GM21515 (cell line): ENCODE measurements around the gene STAT4.

ENCODE experiments used
- ATAC-seq: cut with Tn5 transposase; IDR thresholded peaks from one replicate; pipeline ENCODE4 v1.9.1; 2021; ENCODE audit not compliant: unreplicated experiment

The STAT4 gene

GRCh38 chr2:191145769-191146471 lies 4.9 kb downstream of the STAT4 start:
- ATAC-seq, result no peak

DNA sequence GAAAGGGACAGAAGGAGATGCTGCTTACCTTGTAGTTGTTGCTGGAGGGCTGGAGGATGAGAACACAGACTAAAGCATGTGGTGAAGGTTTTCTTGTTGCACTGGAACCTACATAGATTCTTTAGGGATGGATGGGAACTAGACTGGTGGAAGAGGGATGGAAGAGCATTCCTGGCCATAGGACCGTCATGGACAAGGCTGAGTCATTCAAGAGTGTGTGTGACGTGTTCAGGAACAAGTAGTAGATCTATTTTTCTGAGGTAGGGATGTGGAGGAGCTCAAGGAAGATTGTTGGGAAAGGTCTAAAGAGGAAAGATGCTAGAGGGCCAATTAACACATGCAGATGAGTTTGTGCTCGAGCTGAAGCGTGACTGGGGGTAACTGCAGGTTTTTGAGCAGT lies 6.6 kb downstream of the STAT4 start:
- ATAC-seq, result no peak

DNA sequence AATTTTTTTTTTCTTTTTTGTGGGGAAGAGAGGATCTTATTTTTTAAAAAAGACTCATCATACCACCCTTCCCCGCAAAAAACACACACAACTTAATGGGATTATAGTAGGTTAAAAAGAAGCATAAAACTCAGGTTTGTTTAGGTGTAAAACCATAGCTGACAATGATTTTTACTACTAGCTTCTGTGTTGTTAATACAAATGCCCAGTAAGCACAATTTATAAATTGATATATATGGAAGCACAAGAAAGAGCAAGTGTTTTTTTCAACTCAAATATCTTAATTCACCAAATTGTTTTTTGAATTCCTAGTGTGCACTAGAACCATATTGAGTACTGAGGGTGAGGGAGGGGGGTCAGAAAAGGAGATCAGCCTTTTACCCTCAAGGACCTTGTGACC lies 7.0 kb downstream of the STAT4 start:
- no peak for ATAC-seq

DNA sequence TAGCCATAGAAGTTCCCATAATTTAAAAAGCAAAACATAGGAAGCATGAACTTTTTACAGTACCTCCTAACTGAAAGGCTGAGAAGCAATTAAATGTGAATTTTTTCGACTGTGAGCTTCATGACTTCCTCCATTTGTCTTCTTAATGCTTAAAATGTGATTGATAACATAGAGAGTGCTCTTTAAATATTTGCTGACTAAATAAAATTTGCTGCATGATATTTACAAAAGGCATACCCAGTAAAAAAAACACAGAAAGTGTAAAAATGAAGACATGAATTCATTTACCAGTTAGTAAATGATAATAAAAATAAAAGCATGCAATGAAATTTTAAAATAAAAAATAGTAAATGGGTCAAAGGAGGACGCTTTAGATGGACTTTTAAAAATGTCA lies 21.9 kb downstream of the STAT4 start:
- ATAC-seq, result no peak

DNA sequence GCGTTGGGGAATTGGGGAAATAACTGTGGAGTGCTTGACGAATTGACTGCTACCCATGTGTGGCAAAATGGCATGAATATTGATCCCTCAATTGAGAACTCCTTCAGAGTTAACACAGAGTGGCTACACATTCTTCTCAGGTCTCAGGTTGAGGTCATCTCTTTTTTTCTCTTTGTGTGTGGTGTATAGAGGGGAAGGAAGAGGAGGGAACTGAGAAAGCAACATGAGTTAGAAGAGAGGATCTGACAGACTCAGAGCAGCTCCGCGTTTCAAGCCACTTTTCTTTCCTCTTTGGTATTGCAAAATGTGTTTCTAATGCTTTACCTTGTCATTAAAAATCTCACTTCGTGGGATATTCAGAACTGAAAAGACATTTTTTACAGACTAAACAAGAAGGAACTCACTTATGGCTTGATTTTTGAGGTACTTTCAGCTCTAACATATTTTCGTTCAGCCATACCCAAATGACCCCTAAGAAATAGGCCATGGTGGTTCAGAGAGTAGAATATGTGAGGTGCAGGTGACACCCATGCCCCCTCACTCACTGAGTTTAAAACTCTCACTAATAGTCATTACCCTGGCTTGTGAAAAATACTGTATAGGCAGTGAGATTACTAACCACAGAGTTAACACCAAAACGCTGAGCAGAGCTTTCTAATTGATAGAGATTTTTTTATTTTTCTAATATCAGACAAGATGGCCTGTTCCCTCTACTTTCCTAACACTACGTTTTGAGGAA lies 22.5 kb downstream of the STAT4 start:
- ATAC-seq, result peak; percentile 95

- ATAC-seq, result no peak
These were observed 23.6 kb downstream of the STAT4 start for GRCh38 chr2:191127235-191127634.

DNA sequence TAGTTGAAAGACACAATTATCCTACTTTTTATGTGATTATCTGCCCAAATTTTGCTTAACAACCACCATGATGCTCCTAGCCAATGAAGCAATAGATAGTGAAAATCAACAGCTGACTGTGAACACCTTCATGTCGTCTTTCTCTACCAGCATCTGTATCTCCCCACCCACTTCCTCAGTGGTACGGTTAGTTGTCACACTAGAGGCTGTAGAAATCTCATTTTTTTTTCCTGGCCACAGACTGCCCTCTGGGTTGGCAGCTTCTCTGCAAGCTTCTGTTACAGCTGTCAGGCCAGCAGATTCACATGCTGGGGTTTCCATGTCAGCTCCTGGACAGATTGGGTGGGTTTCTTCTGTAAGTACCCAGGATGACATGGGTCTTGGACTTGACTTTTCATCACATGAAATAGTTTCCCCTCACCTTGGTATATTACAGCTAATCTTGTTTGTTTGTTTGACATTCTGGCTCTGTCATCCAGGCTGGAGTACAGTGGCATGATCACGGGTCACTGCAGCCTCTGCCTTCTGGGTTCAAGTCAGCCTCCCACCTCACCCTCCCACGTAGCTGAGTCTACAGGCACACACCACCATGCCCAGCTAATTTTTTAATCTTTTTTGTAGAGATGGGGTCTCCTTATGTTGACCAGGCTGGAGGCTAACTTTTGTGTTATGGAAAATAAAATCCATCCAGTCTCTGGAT lies 24.3 kb downstream of the STAT4 start:
- no peak for ATAC-seq

GRCh38 chr2:191125646-191126045 lies 25.1 kb downstream of the STAT4 start:
- no peak for ATAC-seq

GRCh38 chr2:191122638-191123294 lies 28.0 kb downstream of the STAT4 start:
- peak; percentile 84 for ATAC-seq

GRCh38 chr2:191117341-191117740 lies 33.5 kb downstream of the STAT4 start:
- no peak for ATAC-seq

- peak; percentile 39 for ATAC-seq
These were observed 35.0 kb downstream of the STAT4 start for GRCh38 chr2:191115804-191116203.

- ATAC-seq, result peak; percentile 44
These were observed 35.4 kb downstream of the STAT4 start for GRCh38 chr2:191115391-191115790.

GRCh38 chr2:191114403-191114886 lies 36.3 kb downstream of the STAT4 start:
- peak; percentile 66 for ATAC-seq

- no peak for ATAC-seq
These were observed 37.0 kb downstream of the STAT4 start for GRCh38 chr2:191113761-191114160.

GRCh38 chr2:191112448-191112901 lies 38.3 kb downstream of the STAT4 start:
- no peak for ATAC-seq

- peak; percentile 38 for ATAC-seq
These were observed 40.9 kb downstream of the STAT4 start for GRCh38 chr2:191109888-191110287.

DNA sequence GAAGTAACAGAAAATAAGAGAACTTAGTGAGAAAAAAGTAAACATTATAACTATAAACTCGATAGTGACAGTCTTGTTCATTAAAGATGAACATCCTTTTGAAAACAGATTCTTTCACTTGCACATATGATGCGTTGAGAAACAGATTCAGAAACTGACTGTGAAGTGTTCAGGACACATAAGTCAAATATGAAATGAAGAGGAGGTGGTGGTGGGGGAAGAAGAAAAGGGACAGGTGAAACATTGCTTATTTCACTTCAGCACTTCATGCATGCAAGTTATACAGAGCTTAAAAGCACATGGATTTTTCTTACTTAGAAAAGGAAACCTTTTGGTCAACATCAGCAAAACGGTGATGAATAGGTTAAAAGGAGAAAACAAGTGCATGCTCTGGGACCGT lies 42.5 kb downstream of the STAT4 start:
- ATAC-seq, result no peak

DNA sequence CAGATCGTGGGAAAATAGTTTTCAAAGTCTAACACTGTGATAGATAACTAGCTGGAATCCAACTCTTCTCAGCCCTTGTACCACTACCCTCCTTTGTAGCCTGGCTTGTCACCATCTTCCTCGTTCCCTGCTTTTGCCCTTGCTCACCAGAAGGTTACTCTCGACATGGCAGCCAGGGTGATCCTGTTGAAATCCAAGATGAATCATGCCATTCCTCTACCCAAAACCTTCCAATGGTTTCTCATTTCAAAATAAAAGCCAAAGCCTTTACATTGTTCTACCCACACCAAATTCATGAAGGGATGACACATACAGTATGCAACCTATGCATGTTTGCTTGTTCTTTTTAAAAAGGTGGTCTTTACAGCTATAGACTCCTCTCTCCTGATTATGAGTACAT lies 45.7 kb downstream of the STAT4 start:
- no peak for ATAC-seq

DNA sequence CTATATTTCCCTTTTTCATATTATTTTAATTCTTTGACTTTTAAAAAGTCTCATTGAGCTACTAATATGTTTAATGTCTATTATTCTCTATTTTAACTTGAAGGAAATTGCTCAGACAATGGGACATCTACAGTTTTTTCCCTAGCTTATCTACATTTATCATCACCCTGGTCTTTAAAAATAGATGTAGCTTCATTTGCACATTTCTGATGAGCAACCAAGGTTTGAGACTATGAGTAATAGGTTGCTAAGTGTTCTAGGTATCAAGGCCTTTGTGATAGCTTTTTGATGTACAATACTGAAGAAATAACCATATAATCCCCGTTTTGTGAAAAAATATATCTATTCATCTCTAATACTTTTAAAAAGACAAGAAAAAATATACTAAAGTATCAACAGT lies 47.0 kb downstream of the STAT4 start:
- ATAC-seq, result no peak

DNA sequence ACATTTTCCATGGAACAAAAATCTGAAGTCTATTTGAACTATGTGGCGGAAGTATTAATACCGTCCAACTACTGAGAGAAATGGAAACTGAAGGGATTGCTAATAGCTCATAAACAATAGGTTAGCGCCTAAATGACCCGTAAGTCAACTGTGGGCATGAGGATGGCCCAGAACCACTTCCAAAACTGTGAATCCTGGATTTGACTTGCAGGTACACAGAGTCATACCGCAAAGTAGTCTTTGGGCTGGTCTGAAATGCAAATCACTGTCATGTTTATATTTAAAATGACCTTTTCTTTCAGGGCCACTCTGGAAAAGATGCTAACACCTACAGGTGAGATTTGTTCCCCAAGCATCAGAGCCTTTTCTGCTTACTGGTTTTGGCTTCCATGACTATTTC lies 50.6 kb downstream of the STAT4 start:
- ATAC-seq, result no peak

GRCh38 chr2:191087311-191087710 lies 63.5 kb downstream of the STAT4 start:
- ATAC-seq, result no peak
